HEK293 (cell line): ENCODE measurements around the gene DHRS2.

Source experiments
- KLF1 ChIP-seq: fragments of 450-650 bp; formaldehyde crosslinking; IDR thresholded peaks from 2 replicates; pipeline ENCODE4 v1.5.1; 2016; ENCODE audit warnings: missing biosample characterization, missing genetic modification characterization
- KLF16 ChIP-seq: fragments of 450-650 bp; formaldehyde crosslinking; IDR thresholded peaks from 2 replicates; pipeline ENCODE4 v1.5.1; 2017; ENCODE audit warnings: missing biosample characterization, missing genetic modification characterization
- OVOL3 ChIP-seq: fragments of 450-650 bp; formaldehyde crosslinking; IDR thresholded peaks from 2 replicates; pipeline ENCODE4 v1.5.1; 2016; ENCODE audit warnings: missing biosample characterization, missing genetic modification characterization
- ZBTB1 ChIP-seq: fragments of 450-650 bp; formaldehyde crosslinking; IDR thresholded peaks from 2 replicates; pipeline ENCODE4 v1.5.1; 2016; ENCODE audit warnings: missing biosample characterization, missing genetic modification characterization
- ZBTB17 ChIP-seq: fragments of 450-650 bp; formaldehyde crosslinking; IDR thresholded peaks from 2 replicates; pipeline ENCODE4 v1.5.1; 2016; ENCODE audit warnings: missing biosample characterization, missing genetic modification characterization
- ZEB2 ChIP-seq: fragments of 450-650 bp; formaldehyde crosslinking; IDR thresholded peaks from 2 replicates; pipeline ENCODE4 v1.5.1; 2016; ENCODE audit warnings: missing biosample characterization, missing genetic modification characterization
- ZNF223 ChIP-seq: fragments of 450-650 bp; formaldehyde crosslinking; IDR thresholded peaks from 2 replicates; pipeline ENCODE4 v1.5.1; 2016; ENCODE audit warnings: missing biosample characterization, missing genetic modification characterization
- ZNF350 ChIP-seq: fragments of 450-650 bp; formaldehyde crosslinking; IDR thresholded peaks from 2 replicates; pipeline ENCODE4 v1.5.0; 2017; ENCODE audit warnings: missing biosample characterization, mild to moderate bottlenecking, missing genetic modification characterization
- ZNF610 ChIP-seq: fragments of 450-650 bp; formaldehyde crosslinking; IDR thresholded peaks from 2 replicates; pipeline ENCODE4 v1.5.1; 2016; ENCODE audit warnings: missing biosample characterization, missing genetic modification characterization, borderline replicate concordance
- ZNF776 ChIP-seq: fragments of 450-650 bp; formaldehyde crosslinking; IDR thresholded peaks from 2 replicates; pipeline ENCODE4 v1.5.0; 2017; ENCODE audit warnings: missing biosample characterization, missing genetic modification characterization, borderline replicate concordance
- ZSCAN16 ChIP-seq: fragments of 450-650 bp; formaldehyde crosslinking; IDR thresholded peaks from 2 replicates; pipeline ENCODE4 v1.5.1; 2016; ENCODE audit warnings: missing biosample characterization, missing genetic modification characterization
- ZSCAN30 ChIP-seq: fragments of 450-650 bp; IDR thresholded peaks from 2 replicates; pipeline ENCODE4 v1.5.1; 2018; ENCODE audit warnings: missing biosample characterization, mild to moderate bottlenecking, missing genetic modification characterization, moderate library complexity
- TF ChIP-seq, protein P1 (sequence below): fragments of 450-650 bp; formaldehyde crosslinking; IDR thresholded peaks from 2 replicates; pipeline ENCODE4 v1.5.1; 2016; ENCODE audit warnings: missing biosample characterization, missing genetic modification characterization
- TF ChIP-seq, protein P2 (sequence below): fragments of 450-650 bp; formaldehyde crosslinking; IDR thresholded peaks from 2 replicates; pipeline ENCODE4 v1.5.1; 2016; ENCODE audit warnings: missing biosample characterization, missing genetic modification characterization

DNA sequence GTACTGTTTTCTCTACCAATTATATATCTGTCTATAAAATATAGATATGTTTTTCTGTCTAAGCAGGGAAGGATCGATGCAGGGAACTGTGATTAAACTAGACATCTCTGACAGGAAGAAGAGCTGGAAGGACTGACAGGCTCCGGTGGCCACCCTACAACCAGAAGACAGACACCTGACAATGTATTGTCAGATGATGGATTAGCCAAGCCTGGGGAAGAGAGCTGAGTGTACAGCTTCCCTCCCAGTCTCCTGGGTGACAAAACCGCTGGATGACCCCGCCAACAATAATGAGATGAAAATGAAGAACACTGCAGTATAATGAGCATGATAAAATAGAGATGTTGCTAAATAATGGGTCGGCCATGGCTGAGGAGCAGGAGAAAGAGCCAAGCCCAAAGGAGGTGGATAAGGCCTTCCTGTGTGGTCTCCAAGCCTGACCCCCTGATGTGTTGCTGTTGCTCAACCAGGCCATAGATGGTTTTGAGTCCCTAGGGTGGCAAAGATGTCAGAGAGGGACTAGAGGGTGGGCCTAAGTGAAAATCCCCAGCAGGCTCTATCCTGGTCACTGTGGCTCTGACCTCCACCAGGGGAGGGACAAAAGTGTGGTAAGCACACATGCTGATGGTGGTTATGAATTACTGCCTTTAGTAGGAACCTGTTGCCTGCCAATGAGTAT lies 28.2 kb downstream of the DHRS2 start:
- TF ChIP-seq ZBTB17 (tag by site-specific recombination): no peak
- TF ChIP-seq ZEB2 (tag by site-specific recombination): no peak
- TF ChIP-seq, protein P1, sequence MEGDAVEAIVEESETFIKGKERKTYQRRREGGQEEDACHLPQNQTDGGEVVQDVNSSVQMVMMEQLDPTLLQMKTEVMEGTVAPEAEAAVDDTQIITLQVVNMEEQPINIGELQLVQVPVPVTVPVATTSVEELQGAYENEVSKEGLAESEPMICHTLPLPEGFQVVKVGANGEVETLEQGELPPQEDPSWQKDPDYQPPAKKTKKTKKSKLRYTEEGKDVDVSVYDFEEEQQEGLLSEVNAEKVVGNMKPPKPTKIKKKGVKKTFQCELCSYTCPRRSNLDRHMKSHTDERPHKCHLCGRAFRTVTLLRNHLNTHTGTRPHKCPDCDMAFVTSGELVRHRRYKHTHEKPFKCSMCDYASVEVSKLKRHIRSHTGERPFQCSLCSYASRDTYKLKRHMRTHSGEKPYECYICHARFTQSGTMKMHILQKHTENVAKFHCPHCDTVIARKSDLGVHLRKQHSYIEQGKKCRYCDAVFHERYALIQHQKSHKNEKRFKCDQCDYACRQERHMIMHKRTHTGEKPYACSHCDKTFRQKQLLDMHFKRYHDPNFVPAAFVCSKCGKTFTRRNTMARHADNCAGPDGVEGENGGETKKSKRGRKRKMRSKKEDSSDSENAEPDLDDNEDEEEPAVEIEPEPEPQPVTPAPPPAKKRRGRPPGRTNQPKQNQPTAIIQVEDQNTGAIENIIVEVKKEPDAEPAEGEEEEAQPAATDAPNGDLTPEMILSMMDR (tag by site-specific recombination): no peak
- TF ChIP-seq, protein P2, sequence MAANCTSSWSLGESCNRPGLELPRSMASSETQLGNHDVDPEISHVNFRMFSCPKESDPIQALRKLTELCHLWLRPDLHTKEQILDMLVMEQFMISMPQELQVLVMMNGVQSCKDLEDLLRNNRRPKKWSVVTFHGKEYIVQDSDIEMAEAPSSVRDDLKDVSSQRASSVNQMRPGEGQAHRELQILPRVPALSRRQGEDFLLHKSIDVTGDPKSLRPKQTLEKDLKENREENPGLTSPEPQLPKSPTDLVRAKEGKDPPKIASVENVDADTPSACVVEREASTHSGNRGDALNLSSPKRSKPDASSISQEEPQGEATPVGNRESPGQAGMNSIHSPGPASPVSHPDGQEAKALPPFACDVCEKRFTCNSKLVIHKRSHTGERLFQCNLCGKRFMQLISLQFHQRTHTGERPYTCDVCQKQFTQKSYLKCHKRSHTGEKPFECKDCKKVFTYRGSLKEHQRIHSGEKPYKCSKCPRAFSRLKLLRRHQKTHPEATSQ (tag by site-specific recombination): no peak
- TF ChIP-seq KLF16 (tag by site-specific recombination): no peak
- TF ChIP-seq ZNF610 (tag by site-specific recombination): no peak
- no peak for TF ChIP-seq ZSCAN30
- no peak for TF ChIP-seq ZSCAN16 (tag by site-specific recombination)
- no peak for TF ChIP-seq ZNF776
- TF ChIP-seq ZNF223 (tag by site-specific recombination): no peak
- TF ChIP-seq ZNF350: no peak
- no peak for TF ChIP-seq ZBTB1 (tag by site-specific recombination)
- TF ChIP-seq KLF1 (tag by site-specific recombination): no peak
- no peak for TF ChIP-seq OVOL3 (tag by site-specific recombination)
